T-helper 22 cell (primary cell): ENCODE data around the gene ZKSCAN3.
A peak's percentile ranks its signal among the peaks of the same experiment; 100 is the strongest.
"Not testable (repeated sequence)": the region's sequence is repeated elsewhere in the genome, so short reads cannot be mapped to it uniquely, and the experiment has no call there.

Experiments used
- DNase-seq: peaks from one replicate; pipeline ENCODE4 v3.0.0-alpha.2; 2020; ENCODE audit warnings: low read depth

ZKSCAN3 gene

GRCh38 chr6:28349892-28350737, at the start of gene ZKSCAN3:
Gene ZKSCAN3 (plus strand): TSS chr6:28349947. CDS start chr6:28359587, 9,640 bp downstream.
- peak; percentile 60 for DNase-seq

DNA sequence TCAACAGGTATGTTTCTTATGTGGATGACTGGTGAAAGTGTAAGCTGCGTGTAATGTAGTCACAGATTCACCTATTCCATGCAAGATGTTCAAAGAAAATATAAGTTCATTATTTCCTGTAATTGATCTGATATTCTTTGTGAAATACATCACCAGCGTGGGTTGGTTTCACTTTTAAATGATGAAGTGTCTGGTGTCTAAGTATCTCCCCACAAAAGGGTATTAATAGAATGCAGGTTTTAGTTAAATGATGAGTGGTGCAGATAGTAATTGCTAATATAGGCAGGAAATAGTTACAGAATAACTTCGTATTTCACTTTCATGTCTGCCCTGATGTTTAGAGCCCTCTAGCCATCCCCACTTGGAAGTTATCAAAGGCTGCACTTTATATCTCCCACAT, 46.2 kb upstream of the ZKSCAN3 start:
- DNase-seq, result no peak

DNA sequence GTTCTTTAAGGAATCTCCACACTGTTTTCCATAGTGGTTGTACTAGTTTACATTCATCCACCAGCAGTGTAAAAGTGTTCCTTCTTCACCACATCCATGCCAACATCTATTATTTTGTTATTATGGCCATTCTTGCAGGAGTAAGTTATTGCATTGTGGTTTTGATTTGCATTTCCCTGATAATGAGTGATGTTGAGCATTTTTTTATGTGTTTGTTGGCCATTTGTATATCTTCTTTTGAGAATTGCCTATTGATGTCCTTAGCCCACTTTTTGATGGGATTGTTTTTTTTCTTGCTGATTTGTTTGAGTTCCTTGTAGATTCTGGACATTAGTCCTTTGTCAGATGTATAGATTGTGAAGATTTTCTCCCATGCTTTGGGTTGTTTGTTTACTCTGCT, 43.4 kb upstream of the ZKSCAN3 start:
- DNase-seq, result not testable (repeated sequence)

DNA sequence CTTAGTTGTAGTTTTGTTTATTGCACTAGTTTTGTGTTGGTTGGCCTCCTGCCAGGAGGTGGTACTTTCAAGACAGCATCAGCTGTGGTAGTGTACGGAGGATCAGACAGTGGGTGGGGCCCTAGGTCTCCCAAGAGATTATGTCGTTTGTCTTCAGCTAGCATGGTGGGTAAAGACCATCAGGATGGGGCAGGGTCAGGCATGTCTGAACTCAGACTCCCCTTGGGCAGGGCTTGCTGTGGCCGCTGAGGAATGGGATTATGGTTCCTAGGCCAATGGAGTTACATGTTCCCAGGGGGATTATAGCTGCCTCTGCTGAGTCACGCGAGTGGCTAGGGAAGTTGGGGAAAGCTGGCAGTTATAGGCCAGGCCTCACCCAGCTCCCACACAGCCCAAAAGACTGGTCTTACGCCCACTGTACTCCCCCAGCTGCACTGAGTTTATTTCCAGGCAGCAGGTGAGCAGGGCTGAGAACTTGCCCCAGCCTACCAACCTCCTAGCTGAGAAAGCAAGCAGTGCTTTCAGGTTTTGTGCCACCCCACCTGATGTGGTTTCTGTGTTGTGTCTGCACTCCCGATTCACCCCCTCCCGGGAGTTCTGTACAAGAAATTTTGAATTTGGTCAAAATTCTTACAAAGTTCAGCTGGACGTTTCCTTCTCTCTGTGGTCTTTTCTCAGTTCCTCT, 38.5 kb upstream of the ZKSCAN3 start:
- no peak for DNase-seq

GRCh38 chr6:28312939-28313338, 36.8 kb upstream of the ZKSCAN3 start:
- no peak for DNase-seq

DNA sequence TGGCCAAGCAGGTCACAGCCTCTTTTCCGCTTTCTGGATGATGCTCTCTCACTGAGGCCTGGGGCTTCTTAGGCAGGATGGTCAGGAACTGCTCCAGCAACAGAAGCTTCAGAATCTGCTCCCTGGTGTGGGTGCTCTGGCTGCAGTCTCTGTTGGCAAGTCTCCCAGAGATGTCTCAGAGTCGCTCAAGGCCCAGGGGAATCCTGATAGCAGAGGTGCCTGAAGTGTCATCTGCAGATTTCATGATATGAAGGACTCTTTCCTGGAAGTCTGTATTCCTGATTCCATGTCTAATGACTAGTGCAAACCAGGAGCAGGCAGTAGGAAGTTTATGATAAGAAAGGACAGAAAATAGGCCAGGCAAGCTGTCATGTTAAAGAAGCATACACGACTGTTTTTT, 34.1 kb upstream of the ZKSCAN3 start:
- DNase-seq, result no peak

DNA sequence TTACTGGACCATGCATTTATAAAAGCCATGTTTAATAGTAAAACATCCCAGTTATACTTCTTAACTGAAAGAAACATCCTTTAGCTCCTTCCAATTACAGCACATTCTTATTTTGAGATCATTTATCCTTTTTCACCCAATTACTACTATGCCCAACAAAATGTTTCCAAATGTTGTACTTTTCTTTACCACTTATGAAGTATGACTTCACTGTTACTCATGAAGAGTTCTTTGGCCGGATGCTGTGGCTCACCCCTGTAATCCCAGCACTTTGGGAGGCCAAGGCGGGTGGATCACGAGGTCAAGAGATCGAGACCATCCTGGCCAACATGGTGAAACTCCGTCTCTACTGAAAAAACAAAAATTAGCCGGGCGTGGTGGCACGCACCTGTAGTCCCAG, 31.9 kb upstream of the ZKSCAN3 start:
- not testable (repeated sequence) for DNase-seq

DNA sequence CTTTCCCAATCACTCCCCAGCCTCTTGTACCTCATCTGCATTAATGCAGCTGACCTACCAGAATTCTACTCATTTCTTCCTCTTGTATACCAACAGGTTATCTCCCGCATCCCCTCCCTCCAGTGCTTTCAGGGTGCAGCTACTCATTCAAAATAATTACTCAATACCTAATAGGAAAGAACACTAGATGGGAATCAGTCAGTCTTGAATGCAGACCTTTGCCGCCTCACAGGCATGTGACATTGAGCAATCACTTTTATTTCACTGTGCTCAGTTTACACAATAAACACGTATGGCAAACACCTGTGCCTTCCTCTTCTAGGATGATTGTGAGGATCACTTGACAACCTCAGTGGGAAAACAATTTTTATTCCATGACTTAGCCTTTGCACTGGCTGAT, 27.1 kb upstream of the ZKSCAN3 start:
- DNase-seq, result no peak

DNA sequence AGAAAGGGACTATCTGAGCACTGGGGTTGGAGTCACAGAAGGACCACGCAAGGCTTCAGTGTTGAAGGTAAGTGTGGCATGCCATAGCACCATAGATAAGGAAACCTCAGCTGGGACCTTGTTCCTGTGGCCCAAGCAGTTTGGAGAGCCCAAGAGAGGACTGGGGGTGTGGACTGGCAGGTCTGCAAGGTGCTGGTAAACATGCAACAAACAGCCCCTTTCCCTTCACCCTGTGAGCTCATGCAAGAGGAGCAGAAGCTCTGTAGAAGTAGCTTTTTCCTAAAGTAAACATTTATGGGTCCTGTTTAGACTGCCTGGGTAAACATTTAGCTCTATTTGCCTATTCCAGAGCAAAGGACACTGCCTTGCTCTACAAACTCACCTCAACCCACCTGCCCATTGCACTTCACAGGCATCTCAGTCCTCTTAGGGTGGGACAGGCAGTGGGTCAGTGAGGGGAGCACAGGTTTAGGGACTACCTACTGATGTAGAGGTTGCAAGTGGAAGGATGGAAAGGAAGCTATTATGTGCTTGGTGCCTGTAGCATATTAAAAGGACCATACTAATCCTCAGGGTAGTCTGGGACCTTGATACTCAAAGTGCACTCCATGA, 25.8 kb upstream of the ZKSCAN3 start:
- no peak for DNase-seq

- DNase-seq, result no peak
These were observed 23.3 kb upstream of the ZKSCAN3 start for GRCh38 chr6:28326371-28326948.

DNA sequence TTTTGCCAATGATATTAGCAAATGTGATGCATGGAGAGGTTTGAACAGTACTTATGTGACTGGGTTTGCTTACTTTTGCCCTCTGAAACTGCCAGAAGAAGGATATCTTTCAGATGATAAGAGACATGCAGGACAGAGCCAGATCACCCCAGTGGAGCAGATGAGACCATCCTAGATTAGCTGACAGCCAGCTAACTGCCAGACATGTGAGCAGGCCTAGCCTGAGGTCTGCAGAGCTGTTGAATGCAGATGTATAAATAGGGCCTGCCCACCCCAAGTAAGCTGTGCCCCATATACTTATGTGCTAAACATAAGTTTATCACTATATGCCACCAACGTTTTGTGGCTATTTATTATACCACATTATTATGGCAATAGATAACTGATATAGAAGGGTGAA, 19.7 kb upstream of the ZKSCAN3 start:
- DNase-seq, result no peak

DNA sequence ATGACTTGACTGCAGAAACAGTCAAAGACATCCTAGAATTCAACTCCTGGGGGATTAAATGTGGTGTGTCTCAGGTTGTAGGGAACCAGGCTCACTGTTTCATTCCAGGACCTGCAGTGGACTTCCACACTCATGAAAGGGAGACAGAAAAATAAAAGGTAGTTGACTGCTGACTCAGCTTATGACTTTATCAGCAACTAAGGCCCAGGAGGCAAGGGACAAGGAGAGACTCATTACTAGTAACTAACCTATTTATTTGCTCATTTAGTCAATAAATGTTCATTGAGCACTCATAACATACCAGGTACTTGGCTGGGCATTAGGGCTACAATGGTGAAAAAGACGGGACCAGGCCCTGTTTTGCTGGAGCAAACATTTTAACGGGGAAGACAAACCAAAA, 16.7 kb upstream of the ZKSCAN3 start:
- no peak for DNase-seq

DNA sequence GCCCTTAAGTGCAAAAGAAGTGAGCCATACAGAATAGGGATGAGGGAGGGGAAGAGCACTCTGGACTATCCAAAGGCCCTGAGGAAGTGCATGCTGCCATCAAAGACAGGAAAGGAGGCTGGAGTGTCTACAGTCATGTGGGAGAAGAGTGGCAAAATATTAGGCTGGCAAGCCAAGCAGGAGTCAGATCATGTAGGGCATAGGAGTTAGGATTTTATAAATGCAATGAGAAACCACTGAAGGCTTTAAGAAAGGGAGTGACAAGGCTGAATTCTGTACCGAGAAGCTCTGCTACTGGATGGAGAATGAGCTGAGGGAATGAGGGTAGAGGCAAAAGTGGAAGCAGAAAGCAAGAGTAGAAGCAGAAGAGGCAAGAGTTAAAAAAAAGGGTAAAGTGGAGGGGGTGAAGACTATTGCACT, 16.1 kb upstream of the ZKSCAN3 start:
- no peak for DNase-seq

- DNase-seq, result no peak
These were observed 15.3 kb upstream of the ZKSCAN3 start for GRCh38 chr6:28334286-28335039.

GRCh38 chr6:28335040-28335563, 14.6 kb upstream of the ZKSCAN3 start:
- no peak for DNase-seq

- DNase-seq, result peak; percentile 71
These were observed 14.0 kb upstream of the ZKSCAN3 start, which contains the start of gene ZSCAN31 for GRCh38 chr6:28335564-28336283. Gene ZSCAN31 (minus strand): TSS chr6:28336148. CDS start chr6:28329683, 6,465 bp downstream.

- no peak for DNase-seq
These were observed 13.2 kb upstream of the ZKSCAN3 start for GRCh38 chr6:28336284-28337120.

DNA sequence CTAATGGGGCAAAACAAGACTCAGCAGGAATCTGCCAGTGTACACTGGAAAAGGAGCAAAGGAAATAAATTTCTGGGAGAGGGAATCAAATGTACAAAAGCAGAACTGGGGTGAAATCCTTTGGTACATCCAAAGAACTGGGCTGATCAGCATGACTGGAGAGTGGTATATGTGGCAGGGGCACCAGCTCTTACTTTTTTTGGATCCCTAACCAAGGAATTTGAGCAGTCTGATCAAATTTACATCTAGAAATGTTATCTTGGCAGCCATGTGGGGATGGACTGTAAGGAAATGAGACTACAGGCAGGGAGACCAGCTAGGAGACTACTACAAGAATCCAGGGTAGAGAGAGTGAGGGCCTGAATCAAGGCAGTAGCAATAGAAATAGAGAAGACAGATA, 12.6 kb upstream of the ZKSCAN3 start:
- DNase-seq, result no peak

- no peak for DNase-seq
These were observed 9.2 kb upstream of the ZKSCAN3 start for GRCh38 chr6:28340310-28341095.
